ENCODE measurements around the gene DGKI. TPM values are rescaled to one million over a fixed set of nuclear protein-coding genes. Genes with fewer than 3 reads are reported as not detected.

The DGKI gene
- total RNA-seq, 4 donors from 2014 or later: 0.42 to 6.2 (median 2.0) TPM

DNA sequence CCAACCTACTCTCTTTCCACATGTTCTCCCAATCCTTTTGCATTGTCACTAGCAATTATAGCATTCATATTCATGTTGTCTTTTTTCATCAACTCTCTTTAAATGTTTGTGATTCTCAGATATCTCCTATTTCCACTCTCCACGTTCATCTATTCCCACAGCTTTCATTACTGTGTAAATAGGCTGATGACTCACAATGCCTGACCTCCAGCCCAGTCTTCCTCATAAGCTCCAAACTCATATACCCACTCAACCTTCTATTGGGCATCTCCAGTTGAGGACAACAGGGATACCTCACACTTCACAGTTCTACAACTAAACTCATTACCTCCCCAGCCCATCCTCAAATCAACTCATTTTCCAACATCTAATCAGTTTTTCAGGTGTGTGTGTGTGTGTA, 194.1 kb downstream of the DGKI start:
- no peak for TF ChIP-seq POLR2AphosphoS5 (IDR thresholded peaks at IDR 0.05)
- no peaks in the 10 kb centered on the region for H3K9me3 ChIP-seq
- no peak for DNase-seq (ENCODE audit: low spot score in 2 of 2)
- H3K36me3 ChIP-seq: no peaks in the 10 kb centered on the region
- 43% methylated on average over 1 of the region's 1 CpG for WGBS
- no peak overlapping the region for H3K4me3 ChIP-seq
- no peaks in the 10 kb centered on the region for H3K27me3 ChIP-seq
- H3K4me1 ChIP-seq: peaks cover 4% of the 10 kb centered on the region
- H3K27ac ChIP-seq: no peak overlapping the region

DNA sequence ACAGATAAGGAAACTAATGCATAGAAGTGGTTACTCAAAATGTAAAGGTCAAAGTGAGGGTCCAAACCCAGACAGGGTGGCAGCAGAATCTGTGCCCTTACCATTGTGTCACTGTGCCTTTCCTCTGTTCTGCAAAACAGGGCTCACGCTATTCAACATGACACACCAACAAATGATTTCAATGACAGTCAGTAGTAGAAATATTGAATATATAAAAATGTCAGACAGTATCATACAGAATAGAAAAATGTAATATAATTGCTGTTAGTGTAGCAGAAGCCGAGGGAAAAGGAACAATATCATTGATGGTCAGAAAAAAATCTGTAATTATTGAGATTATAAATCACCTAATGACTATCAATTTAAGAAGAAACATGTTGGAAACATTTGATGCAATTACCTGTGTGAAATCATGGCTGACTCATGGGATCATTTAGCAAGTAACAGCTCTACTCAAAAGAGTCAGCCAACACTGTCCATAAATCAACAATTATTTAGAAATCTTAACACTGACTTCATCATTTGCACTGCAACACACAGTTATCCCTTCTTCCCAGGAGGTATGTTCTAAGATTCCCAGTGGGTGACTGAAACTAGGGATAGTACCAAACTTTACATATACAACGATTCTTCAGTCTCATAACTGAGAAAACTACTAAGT, 198.7 kb downstream of the DGKI start:
- H3K36me3 ChIP-seq: no peaks in the 10 kb centered on the region
- TF ChIP-seq, protein P1, sequence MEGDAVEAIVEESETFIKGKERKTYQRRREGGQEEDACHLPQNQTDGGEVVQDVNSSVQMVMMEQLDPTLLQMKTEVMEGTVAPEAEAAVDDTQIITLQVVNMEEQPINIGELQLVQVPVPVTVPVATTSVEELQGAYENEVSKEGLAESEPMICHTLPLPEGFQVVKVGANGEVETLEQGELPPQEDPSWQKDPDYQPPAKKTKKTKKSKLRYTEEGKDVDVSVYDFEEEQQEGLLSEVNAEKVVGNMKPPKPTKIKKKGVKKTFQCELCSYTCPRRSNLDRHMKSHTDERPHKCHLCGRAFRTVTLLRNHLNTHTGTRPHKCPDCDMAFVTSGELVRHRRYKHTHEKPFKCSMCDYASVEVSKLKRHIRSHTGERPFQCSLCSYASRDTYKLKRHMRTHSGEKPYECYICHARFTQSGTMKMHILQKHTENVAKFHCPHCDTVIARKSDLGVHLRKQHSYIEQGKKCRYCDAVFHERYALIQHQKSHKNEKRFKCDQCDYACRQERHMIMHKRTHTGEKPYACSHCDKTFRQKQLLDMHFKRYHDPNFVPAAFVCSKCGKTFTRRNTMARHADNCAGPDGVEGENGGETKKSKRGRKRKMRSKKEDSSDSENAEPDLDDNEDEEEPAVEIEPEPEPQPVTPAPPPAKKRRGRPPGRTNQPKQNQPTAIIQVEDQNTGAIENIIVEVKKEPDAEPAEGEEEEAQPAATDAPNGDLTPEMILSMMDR (IDR thresholded peaks at IDR 0.05): no peak
- TF ChIP-seq EP300 (IDR thresholded peaks at IDR 0.05) (no peak), POLR2A (IDR thresholded peaks at IDR 0.05) (no peak), POLR2AphosphoS5 (IDR thresholded peaks at IDR 0.05) (no peak)
- DNase-seq (ENCODE audit: low spot score in 2 of 2): no peak
- WGBS: 83% methylated on average over 3 of the region's 3 CpGs
- no peak overlapping the region for H3K4me3 ChIP-seq
- no peaks in the 10 kb centered on the region for H3K4me1 ChIP-seq
- no peak overlapping the region for H3K27ac ChIP-seq
- no peaks in the 10 kb centered on the region for H3K27me3 ChIP-seq
- no peaks in the 10 kb centered on the region for H3K9me3 ChIP-seq

DNA sequence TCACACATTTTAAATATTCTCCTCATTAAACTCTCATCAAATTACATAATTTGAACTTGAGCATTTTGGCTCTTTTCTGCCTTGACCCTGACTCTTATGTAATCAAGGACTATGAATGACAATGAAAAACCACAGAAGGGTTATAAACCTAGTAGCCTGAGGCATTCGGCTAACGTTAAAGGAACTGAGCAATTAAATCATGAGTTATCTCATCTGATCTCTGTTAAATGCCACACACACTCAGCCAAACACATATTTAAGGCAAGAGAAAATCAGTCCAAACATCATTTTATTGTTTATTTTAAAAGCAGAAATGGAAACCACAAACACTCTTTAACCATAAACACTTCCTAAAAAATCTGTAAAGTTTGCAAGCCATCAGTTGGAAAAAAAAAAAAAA, 204.3 kb downstream of the DGKI start:
- no peak for TF ChIP-seq POLR2AphosphoS5 (IDR thresholded peaks at IDR 0.05)
- TF ChIP-seq, protein P1 (IDR thresholded peaks at IDR 0.05): no peak
- no peak for TF ChIP-seq EP300 (IDR thresholded peaks at IDR 0.05)
- TF ChIP-seq POLR2A (IDR thresholded peaks at IDR 0.05): no peak
- 4% methylated on average over 2 of the region's 2 CpGs for whole genome bisulfite sequencing
- no peak overlapping the region for H3K27ac ChIP-seq
- no peaks in the 10 kb centered on the region for H3K4me1 ChIP-seq
- DNase-seq (ENCODE audit: low spot score in 2 of 2): no peak
- no peak overlapping the region for H3K4me3 ChIP-seq
- H3K36me3 ChIP-seq: no peaks in the 10 kb centered on the region
- H3K27me3 ChIP-seq: peaks cover 3% of the 10 kb centered on the region
- no peaks in the 10 kb centered on the region for H3K9me3 ChIP-seq

DNA sequence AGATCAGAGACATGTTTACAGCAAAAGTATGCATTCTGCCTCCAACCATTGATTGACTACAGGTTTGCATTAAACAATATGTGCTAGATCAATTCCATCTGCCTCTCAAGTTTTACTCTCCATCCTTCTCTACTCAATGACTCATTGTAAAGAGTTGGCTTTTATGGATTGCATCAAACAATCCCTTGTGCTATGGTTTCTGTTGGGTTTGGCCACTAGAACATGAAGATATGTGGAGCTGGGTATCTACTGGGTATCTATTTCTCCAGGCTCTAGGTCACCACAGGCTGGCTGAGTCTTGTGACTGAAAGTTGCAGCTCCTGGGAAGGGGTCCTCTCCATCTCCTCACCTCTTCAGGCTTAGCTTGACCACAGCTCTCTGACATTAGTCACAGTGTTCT, 204.7 kb downstream of the DGKI start:
- TF ChIP-seq EP300 (IDR thresholded peaks at IDR 0.05): no peak
- TF ChIP-seq, protein P1 (IDR thresholded peaks at IDR 0.05): no peak
- TF ChIP-seq POLR2AphosphoS5 (IDR thresholded peaks at IDR 0.05): no peak
- TF ChIP-seq POLR2A (IDR thresholded peaks at IDR 0.05): no peak
- Histone ChIP-seq H3K36me3 (no peaks in the 10 kb centered on the region), H3K27me3 (peaks cover 3% of the 10 kb centered on the region), H3K27ac (no peak overlapping the region), H3K4me1 (no peaks in the 10 kb centered on the region), H3K4me3 (no peak overlapping the region), H3K9me3 (no peaks in the 10 kb centered on the region)
- no peak for DNase-seq (ENCODE audit: low spot score in 2 of 2)

GRCh38 chr7:137636376-137636775, 210.4 kb downstream of the DGKI start:
- TF ChIP-seq, protein P1 (IDR thresholded peaks at IDR 0.05): no peak
- TF ChIP-seq POLR2AphosphoS5 (IDR thresholded peaks at IDR 0.05) (no peak), POLR2A (IDR thresholded peaks at IDR 0.05) (no peak), EP300 (IDR thresholded peaks at IDR 0.05) (no peak)
- H3K27me3 ChIP-seq: peaks cover 3% of the 10 kb centered on the region
- no peaks in the 10 kb centered on the region for H3K4me1 ChIP-seq
- 72% methylated on average over 2 of the region's 2 CpGs for WGBS
- H3K9me3 ChIP-seq: no peaks in the 10 kb centered on the region
- no peak for DNase-seq (ENCODE audit: low spot score in 2 of 2)
- H3K36me3 ChIP-seq: no peaks in the 10 kb centered on the region
- H3K4me3 ChIP-seq: no peak overlapping the region
- no peak overlapping the region for H3K27ac ChIP-seq

DNA sequence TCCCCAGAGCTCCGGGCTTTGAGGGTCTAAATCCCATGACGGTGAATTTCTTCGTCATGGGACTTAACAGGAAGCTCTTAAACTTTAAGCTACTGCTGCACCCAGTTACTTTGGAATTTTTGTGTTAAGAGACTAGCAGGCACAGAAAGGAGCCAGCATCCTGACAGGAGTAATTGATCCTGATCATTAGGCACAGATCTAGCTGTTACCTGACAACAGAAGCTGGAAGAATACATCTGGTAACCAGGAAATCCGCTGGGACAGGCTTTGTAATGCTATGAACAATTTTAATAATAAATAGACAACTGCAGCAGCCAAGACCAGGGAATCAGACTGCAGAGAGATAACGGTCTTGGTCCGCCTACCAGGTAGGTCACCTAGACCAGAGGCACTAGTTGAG, 210.9 kb downstream of the DGKI start:
- H3K27me3 ChIP-seq: peaks cover 3% of the 10 kb centered on the region
- H3K36me3 ChIP-seq: no peaks in the 10 kb centered on the region
- no peak overlapping the region for H3K27ac ChIP-seq
- no peaks in the 10 kb centered on the region for H3K4me1 ChIP-seq
- DNase-seq (ENCODE audit: low spot score in 2 of 2): no peak
- WGBS: 82% methylated on average over 6 of the region's 6 CpGs
- H3K9me3 ChIP-seq: no peaks in the 10 kb centered on the region
- TF ChIP-seq POLR2AphosphoS5 (IDR thresholded peaks at IDR 0.05) (no peak), EP300 (IDR thresholded peaks at IDR 0.05) (no peak)
- no peak overlapping the region for H3K4me3 ChIP-seq

Measured in suprapubic skin (tissue), 4 donors.